Spleen (tissue), 7 donors: ENCODE data around the gene PTMS.

ENCODE experiments used
- CTCF ChIP-seq, 11 experiments: fragments of 200-600 bp in 7 of 11; fragments of 450-650 bp in 4 of 11; sonication (generic) in 4 of 11; IDR thresholded peaks in 8 of 11; conservative IDR thresholded peaks in 3 of 11; 1 replicate in 7 of 11; 2 replicates in 4 of 11; pipeline versions ENCODE4 v1.4.0 to v1.8.0; 2016 to 2021; ENCODE audit warnings: antibody characterized with exemption in 11 of 11, inconsistent platforms in 4 of 11, mild to moderate bottlenecking in 1 of 11
- POLR2A ChIP-seq, 3 donors: fragments of 450-650 bp; IDR thresholded peaks; one replicate each; pipeline ENCODE4 v1.5.1; 2017; ENCODE audit warnings: antibody characterized with exemption in 3 of 3, mild to moderate bottlenecking in 1 of 3
- POLR2AphosphoS5 ChIP-seq, 3 donors: sonication (generic); formaldehyde crosslinking; IDR thresholded peaks; one replicate each; pipeline ENCODE4 v1.5.1; 2017; ENCODE audit warnings: antibody characterized with exemption in 3 of 3
- donor health status: DM: no; HTN: no; CAD: no; lungs with moderate emphysema.
- donor health status: DM: no; HTN: no; CAD: no.
- donor health status: DM: no; HTN: no; CAD: no.

DNA sequence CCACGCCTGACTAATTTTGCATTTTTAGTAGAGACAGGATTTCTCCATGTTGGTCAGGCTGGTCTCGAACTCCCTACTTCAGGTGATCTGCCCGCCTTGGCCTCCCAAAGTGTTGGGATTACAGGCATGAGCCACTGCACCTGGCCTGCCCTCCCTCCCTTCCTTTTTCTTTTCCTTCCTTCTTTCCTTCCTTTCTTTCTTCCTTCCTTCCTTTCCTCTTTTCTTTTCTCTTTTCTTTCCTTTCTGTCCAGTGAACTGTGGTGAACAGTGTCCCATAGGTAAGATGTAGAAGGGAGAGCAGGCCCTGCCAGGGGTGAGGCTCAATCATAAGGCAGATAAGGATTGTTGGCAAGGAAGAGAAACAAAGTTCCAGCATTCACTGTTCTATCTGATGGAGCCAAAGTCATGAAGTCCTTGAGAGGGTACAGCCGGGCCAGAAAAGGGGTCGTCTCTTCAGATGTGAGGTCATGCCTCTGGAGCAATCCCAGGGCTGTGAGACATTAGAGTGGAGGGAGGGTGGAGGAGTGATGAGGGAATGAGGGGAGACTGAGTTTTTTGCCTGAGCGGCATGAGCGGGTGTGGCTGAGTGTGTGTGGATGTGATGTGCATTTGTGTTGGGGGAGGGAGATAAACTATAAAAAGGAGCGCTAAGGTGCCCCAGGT lies 9.0 kb upstream of the PTMS start:
- no peak for TF ChIP-seq CTCF (IDR thresholded peaks at IDR 0.05 in 8 of 11, conservative IDR thresholded peaks at IDR 0.05 in 3 of 11)
- no peak for TF ChIP-seq POLR2A (IDR thresholded peaks at IDR 0.05)
- TF ChIP-seq POLR2AphosphoS5 (IDR thresholded peaks at IDR 0.05), result no peak
